ENCODE data around the gene LDLRAD4. TPM values are rescaled to one million over a fixed set of nuclear protein-coding genes. Genes with fewer than 3 reads are reported as not detected.
A peak's percentile ranks its signal among the peaks of the same experiment; 100 is the strongest.

LDLRAD4 gene
- total RNA-seq, 1 donor, result 0.54 TPM

DNA sequence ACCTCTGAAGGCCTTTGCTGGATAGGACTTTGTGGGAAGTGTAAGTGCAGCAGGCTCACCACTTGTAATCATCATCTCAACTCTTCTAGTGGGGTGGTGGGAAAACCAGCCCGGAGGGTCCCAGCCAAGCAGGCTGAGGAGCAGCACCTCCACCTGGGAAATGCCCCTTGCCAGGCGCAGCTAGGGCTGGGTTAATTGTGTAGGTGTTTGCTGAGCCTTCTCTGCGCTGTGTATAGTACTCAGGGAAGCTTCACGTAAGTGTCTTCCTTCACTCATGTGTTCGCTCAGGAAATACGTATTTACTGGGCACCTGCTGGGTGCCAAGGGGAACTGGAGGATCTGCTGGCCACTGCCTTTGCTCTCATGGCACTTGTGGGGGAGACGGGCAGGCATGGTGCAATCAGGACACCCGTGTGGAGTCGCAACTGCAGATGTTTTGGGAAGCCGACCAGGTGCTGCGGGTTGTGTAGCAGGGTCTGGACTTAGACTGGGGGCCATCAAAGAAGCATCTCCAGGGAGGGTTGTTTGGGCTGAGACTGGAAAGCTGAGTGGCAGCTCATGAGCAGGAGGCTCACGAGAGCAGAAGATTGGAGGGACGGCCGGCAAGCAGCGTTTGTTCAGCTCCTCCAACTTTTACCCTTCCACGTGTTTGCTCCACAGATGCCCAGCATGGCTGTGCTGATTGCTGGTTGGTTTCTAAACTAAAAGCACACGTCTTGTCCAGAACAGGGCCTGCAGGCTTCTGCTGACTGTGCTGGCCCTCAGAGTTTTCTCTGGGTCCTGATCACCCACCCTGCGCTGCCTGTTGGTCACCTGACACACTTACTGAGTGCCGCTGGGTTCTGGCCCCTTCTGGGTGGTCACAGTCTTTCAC is 164.6 kb downstream of the LDLRAD4 start:
- TF ChIP-seq, protein P1, sequence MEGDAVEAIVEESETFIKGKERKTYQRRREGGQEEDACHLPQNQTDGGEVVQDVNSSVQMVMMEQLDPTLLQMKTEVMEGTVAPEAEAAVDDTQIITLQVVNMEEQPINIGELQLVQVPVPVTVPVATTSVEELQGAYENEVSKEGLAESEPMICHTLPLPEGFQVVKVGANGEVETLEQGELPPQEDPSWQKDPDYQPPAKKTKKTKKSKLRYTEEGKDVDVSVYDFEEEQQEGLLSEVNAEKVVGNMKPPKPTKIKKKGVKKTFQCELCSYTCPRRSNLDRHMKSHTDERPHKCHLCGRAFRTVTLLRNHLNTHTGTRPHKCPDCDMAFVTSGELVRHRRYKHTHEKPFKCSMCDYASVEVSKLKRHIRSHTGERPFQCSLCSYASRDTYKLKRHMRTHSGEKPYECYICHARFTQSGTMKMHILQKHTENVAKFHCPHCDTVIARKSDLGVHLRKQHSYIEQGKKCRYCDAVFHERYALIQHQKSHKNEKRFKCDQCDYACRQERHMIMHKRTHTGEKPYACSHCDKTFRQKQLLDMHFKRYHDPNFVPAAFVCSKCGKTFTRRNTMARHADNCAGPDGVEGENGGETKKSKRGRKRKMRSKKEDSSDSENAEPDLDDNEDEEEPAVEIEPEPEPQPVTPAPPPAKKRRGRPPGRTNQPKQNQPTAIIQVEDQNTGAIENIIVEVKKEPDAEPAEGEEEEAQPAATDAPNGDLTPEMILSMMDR (IDR thresholded peaks at IDR 0.05; ENCODE audit: insufficient read depth, low read length), result no peak
- no peak overlapping the region for H3K4me3 ChIP-seq (ENCODE audit: low read depth, low read length)
- no peak for DNase-seq (ENCODE audit: low read depth)

DNA sequence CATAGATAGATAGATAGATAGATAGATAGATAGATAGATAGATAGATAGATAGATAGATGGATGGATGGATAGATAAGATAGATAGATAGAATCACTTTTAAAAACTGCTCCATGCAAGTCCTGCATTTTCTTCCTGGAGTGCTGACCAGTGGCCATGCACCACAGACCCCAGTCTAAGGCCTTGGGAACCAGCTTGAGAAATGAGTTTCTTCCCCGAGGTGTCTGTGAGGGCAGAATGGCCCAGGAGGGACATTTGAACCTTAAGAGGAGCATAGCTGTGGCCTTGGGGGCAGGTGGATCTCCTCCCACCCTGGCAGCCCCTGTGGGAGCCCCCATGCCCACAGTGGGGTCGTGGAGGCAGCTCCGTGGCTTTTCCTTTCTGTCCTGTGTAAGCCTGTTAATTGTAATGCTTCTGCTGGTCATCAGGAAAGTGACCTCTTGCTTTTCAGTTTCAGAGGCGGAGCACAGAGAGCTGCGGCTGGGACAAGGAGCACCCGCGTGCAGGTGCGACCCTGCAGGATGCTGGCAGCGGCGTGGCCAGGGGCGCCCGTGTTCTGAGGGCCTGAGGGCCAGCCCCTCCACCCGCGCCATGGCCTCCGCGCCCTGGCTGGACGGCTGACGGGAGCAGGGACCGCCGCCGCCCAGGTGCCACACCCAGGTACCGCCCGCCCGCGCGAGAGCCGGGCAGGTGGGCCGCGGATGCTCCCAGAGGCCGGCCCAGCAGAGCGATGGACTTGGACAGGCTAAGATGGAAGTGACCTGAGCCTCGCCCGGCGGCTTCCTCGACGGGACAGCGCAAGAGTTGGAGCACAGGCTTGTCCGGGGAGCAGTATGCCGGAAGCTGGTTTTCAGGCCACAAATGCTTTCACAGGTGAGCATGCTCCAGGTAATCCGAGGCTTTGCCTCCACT is 168.6 kb downstream of the LDLRAD4 start:
- TF ChIP-seq, protein P1 (IDR thresholded peaks at IDR 0.05; ENCODE audit: insufficient read depth, low read length), result no peak
- no peak for DNase-seq (ENCODE audit: low read depth)
- H3K4me3 ChIP-seq (ENCODE audit: low read depth, low read length), result no peak overlapping the region

DNA sequence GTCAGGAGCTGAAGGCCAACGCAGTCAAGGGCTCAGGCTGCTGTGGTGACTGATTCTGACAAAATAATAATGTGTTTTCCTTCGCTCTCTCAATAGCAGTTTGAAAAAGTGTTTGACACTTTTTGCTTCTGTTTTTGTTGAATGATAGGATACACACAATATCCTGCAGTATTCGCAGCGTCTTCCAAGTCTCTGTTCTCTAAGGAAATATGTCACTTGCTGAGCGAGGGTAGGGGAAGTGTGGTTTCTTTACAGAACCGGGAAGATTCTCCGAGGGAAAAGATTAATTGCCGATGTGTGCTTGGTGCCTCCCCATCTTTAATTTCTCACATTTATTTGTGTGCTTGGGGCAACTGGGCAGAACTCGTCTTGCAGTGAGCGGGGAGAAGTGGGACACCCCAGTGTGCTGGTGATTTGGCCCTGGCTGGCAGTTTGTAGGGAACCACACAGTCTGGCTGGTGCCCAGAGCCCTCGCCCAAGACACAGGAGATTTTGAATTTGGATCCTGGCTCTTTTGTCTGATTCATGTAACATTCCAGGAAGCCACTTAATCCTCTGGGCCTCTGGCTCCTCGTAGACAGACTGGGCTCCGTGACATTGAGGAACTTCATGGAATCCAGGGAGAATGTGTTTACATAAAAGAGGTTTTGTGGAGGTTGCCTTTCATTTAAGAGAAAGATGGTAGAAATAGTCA is 169.4 kb downstream of the LDLRAD4 start:
- peak; percentile 45 for DNase-seq (ENCODE audit: low read depth)
- TF ChIP-seq, protein P1 (IDR thresholded peaks at IDR 0.05; ENCODE audit: insufficient read depth, low read length), result no peak
- H3K4me3 ChIP-seq (ENCODE audit: low read depth, low read length), result no peak overlapping the region

DNA sequence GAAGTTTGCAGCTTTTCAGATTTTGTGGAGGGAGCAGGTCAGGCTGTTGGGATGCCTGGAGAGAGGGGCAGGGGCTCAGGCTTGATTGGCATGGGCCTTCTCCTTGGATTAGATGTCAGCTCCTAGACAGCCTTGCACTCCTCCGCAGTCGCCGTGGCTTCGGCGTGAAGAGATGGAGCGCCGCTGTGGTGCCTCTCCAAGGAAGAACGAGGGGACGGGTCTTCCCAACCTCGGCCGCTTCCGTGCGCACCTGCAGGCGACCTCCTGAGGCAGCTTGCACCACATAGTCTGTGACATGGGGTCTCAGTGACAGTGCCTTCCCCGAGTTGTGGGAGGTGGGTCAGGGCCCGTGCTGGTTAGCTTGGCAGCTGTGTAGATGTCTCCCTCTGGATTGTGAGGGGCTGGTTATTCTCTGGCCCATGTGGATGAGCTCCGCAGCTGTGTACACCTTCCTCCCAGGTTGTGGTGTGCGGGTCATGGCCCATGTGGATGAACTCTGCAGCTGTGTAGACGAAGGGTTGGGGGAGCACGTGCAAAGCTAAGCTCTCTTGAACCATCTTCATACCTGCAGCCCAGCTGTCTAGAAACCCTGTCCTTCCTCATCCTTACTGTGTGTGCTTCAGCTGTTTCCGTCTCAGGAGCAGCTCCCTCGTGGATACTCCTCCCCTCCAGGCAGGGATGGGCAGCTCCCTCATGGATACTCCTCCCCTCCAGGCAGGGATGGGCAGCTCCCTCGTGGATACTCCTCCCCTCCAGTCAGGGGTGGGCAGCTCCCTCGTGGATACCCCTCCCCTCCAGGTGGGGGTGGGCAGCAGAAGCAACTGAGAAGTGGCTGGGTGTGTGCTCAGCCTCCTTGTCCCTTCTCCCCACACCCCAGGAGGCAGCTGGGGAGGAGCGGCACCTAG is 170.3 kb downstream of the LDLRAD4 start:
- DNase-seq (ENCODE audit: low read depth), result no peak
- TF ChIP-seq, protein P1 (IDR thresholded peaks at IDR 0.05; ENCODE audit: insufficient read depth, low read length), result no peak
- no peak overlapping the region for H3K4me3 ChIP-seq (ENCODE audit: low read depth, low read length)

DNA sequence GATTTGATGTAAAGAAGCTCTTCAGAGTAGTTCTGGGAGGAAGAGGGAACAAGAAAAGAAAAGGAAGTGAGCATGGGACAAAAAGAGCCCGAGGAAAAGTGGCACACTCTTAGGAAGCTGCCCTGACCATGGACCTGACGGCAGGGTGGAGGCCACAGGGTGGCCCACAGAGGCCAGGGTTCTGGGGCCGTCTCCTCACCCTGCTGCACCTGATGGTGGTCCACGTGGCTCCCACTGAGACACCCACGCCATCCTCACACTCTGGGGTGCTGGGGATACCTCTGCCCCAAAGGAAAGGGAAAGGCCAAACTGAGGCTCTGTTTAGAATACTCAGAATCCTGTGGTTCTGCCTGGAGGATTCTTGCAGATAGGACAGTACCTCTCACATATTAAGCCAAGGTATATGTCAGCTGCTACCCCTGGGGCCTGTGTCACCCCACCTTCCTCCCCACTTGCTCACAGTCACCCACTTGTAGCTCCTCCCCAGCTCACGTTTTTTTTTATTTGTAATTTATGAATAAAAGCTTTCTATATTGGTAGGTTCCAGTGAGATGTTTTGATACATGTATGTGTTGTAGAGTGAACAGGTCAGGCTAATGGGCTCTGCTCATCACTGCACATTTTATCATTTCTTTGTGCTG is 171.1 kb downstream of the LDLRAD4 start:
- TF ChIP-seq, protein P1 (IDR thresholded peaks at IDR 0.05; ENCODE audit: insufficient read depth, low read length), result no peak
- H3K4me3 ChIP-seq (ENCODE audit: low read depth, low read length), result no peak overlapping the region
- no peak for DNase-seq (ENCODE audit: low read depth)
